Measurements from ENCODE around the gene SYP. TPM values are rescaled to one million over a fixed set of nuclear protein-coding genes. Genes with fewer than 3 reads are reported as not detected.

Gene SYP
- total RNA-seq, 1 donor from 2014 or later = 1.7 TPM

DNA sequence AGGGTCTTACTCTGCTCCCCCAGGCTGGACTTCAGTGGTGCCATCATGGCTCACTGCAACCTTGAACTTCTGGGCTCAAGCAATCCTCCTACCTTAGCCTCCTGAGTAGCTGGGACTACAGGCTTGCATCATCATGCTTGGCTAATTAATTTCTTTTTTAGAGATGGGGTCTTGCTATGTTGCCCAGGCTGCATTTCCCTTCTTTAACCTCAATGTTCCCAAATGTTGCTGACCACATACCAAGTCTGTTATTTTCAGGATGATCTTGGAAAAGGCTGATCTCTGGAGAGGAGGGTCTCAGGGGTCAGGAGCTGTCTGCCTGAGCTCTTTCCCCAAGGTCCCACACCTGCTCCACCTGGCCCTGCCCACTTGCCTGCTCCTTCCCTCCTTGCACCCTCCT lies 20.1 kb upstream of the SYP start:
- DNase-seq = no peak

DNA sequence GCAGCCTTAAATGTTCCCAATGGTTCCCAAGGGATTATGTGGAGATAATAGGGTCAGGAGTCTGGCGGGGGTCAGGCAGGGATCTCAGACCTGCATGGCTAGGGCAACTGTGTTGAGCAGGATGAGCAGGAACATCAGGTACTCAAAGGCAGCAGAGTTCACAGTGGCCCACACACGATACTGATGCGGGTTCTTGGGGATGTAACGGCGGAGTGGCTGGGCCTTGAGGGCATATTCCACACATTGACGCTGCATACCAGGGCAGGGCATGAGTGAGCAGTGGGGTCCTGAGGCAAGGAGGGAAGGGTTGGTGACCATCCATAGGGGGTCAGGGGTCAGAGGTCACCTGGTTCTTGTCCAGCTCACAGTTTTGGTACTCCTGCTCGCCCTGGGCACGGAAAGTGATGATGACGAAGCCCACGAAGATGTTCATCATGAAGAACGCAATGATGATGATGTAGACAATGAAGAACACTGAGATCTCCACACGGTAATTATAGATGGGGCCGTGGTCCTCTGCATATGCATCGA lies 15.1 kb upstream of the SYP start:
- DNase-seq = no peak

DNA sequence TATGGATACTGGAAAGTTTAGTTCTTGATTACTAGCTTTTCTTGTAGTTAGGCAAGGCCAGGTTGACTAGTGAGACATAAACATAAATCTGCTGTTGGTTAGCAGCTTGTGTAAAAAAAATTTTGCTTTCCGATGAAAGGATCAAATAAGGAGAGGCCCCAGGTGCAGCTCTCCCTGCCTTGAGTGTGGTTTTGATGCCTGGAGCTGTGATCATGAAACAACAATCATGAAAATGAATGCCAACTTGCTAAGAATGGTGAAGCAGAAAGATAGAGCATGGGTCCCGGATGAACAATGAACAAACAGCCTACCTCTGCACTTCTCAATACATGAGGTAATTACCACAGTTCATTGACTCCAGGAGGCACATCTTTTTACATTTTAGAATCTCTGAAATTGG lies 14.4 kb upstream of the SYP start:
- no peak for DNase-seq

DNA sequence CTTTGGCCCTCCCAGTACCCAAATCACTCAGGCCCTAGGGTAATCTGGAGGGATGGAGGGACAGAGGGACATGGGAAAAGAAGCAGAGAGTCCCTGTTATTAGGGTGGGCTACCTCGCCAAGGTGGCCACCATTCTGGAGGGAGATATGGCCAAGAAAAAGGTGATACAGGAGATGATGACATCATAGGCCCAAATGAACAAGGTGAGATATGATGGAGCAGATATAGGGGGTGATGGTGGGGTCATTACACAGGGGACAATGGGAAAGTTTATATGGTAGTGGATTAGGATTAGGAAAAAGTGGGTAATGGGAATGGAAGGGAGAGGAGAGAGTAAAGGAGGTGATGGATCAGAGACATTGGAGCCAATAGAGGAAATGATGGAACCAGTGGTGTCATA lies 12.9 kb upstream of the SYP start:
- DNase-seq = no peak

DNA sequence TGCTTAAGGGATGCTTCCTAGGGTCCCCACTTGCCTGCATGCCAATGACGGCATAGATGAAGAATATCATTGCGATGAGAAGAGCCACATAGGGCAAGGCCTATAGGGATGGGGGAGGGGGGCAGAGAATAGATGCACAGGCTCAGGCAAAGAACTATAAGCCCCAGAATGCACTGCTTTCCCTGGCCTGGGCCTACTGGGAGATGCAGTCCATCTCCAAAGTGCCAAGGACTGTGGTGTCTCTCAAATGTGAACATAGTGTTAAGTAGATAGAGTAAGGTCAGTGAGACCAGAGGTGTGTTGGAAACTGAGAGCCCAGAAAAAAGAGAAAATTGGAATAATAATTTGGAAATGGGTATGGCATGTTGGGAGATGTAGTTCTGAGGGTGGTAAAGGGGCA lies 12.2 kb upstream of the SYP start:
- no peak for DNase-seq

DNA sequence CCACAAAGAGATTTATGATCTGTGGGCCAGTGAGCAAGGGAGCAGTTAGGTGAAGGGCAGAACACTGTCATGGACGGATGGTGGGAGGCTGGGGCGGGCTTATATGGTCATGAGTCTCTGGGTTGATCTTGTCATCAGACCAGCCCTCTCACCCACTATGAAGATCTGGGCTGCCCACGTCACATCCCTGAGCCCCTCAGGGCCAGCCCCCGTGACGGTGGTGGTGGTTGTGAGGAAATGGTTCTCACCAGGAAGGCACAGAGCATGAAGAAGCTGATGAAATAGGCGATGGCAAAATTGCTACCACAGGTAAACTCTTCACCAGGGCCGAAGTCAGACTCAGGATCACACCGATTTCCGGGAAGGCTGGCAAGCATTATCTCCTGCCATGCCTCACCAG lies 11.1 kb upstream of the SYP start:
- no peak for DNase-seq

DNA sequence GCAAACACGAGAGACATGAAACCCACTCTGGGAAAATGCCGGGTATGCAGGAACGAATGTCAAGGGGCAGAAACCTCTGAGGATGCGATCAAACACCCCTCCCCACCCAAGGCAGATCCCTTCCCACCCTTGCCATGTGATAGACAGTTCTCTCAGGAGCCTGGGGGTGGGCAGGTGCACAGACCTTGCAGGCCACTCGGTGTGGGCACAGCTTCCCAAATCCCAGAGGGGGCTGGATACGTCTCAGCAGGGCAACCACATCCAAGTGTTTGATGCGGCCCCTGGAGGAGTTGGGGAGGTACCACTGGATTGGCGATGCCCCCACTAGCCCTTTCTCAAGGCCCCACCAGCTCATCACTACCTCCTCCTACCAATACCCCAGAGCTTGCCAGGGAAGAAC lies 10.4 kb upstream of the SYP start:
- DNase-seq = no peak

DNA sequence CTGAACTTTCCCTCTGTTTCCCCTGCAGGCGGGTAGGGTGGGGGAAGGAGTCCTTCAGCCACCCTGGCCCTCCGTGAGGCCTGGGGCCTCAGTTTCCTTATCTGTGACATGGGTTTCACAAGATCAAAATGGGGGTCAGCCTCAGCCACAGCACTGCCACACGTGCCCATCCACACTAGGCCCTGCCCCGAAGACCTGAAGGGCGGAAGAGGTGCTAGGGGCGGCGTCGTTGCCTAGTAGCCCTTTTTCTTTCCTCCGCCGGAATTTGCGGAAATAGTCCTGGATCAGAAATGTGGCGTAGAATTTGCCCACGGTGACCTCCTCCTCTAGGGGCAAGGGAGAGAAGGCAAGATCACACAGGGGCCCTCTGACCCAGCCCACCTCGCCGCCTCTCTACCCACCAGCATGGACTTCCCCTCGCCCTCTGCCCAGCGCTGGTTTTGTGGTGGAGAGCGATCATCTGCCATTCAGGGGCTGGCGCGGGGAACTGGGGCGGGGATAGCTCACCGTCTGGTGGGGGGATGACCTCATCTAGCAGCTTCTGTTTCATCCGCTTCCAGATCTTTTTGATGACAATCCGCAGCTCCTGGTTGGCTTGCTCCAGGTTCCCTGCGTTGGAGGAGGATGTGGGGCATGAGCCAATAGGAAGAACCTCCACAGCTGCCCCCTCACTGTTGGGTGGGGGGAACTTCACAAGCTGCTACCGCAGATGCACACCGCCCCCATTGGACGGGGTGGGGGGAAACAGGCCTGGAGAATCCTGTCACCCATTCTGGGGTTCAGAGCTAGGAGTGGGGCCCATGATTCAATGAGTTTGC lies 9.7 kb upstream of the SYP start:
- no peak for DNase-seq

DNA sequence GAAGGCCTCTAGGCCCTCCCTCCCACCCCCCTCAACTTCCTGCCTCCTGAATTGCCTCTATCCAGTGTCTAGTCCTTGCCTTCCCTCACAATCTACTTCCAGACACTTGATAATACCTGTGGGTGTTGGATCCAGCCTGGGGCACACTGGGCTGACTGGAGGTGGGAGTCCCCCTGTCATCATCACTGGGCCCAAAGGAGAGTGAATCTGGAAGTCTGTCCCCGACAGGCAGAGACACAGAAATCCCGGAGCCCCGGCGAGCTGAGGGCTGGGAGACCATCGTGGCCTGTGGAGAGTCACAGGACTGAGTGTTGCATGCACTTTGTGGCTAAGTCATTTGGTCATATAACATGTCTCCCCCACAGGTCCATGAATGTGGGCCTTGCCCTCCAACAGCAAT lies 8.4 kb upstream of the SYP start:
- DNase-seq = no peak

DNA sequence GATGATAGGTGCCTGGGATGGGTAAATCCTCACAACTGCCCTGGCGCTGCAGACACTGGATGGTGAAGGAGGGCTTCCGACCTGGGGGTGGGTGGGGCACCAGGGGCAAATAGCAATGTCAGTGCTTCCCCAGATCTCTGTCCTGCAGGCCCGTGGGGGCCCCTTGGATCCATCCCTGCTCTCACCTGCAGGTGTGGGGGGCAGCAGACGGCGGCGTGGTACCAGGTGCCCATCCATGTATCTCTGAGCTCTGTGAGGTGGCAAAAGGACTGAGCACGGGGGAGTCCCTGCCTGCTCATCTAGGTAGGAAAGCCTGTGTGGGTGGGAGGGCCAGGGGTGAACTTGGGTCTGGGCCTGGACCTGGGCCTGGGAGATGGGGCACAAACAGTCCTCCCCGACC lies 6.5 kb upstream of the SYP start:
- no peak for DNase-seq

DNA sequence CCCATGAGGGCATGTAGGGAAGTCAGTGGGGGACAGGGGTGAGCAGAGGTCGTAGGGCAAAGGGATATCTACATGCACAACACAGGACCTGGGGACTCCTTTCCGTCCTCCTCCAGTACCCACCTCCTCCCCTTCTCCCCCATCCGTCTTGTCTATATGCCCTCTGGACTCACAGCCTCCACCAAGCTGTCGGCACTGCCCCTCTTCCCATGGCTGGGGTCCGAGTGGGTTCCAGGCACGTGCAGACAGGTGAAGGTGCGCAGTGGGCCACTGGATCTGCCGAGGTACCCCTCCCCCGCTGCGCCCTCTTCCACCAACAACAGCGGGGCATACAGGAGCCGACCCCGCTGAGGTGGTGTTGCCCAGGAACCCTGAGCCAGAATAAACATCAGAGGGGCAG lies 5.5 kb upstream of the SYP start:
- no peak for DNase-seq

DNA sequence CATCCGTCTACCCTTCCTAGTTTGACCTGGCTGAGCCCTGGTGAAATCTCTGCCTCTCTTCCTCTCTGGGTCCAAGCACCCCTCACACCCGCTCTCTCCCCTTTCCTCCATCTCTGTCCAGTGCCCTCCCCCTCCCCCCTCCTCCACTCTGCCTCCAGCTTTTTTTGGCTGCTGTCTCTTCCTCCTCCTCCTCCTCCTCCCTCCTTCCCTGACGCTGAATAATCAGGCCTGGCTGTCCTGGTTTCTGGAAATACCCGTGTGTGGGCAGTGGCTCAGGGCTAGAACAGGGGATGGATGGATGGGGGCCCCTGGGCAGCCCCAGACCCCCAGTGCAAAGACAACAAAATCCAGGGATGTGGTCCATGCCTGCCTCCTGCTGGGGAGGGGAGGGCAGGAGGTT lies 4.7 kb upstream of the SYP start:
- no peak for DNase-seq

DNA sequence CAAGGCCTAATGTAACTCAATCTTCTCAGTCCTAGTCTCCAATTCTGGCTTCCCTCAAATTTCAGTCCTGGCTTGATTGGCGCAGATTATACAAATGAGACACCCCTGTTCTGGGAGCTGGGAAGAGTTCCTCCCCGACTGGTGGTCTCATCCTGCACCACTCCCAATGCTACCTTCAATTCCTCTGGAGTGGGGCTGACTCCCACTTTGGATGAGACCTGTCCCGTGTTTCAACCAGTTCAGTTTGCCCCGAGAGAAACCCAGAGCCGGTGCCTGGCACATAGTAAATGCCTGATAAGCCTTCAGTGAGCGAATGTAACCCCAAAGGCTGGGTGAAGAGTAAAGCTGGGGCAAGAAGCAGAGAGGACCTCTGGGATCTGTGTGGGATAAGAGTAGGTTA lies 4.0 kb upstream of the SYP start:
- DNase-seq = no peak

DNA sequence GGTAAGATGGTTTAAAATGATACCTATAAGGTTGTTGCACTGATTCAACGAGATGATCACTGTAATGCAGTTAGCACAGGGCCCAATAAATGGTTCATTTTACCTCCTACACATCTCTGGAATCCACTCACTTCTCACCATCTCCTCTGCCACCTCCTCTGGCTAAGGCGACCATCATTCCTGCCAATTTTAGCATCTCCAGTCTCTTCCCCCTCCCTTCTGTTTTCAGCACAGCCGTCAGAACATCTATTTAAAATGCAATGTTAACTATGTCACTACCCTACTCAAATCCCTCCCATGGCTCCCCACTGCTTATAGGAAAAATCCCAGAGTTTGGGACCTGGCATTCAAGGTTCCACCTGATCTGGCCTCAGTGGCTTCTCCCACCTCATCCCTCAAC lies 3.5 kb upstream of the SYP start:
- DNase-seq = no peak

DNA sequence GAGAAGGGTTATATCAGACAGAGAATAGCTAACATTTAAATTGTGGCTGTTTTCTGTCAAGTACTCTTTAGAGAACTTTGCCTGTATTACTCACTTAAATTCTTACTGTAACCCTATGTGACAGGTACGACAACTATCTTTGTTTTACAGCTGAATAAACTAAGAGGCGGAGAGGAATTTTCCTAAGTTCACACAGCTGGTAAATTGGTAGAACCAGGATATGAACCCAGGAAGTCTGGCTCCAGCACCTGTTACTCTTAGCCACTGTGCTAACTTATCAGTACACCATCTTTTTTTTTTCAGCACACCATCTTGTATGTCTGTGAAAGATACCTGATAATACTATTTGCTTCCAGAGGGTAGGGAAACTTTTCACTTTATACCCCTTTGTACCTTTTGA lies 2.0 kb upstream of the SYP start:
- no peak for DNase-seq

DNA sequence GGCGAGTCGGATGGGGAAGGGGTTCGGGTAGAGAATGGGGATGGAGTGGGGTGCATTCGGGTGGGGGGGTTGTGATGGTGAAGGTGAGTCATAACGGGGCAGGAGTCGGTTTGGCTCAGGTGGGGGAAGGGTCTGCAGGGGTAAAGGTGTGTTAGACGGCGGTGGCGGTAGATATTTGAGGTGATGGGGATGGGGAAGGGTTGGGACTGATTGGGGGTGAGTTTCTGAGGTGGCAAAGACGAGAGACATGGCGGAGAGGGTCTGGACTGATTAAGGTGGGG lies 738 bp downstream of the SYP start:
- DNase-seq = no peak

DNA sequence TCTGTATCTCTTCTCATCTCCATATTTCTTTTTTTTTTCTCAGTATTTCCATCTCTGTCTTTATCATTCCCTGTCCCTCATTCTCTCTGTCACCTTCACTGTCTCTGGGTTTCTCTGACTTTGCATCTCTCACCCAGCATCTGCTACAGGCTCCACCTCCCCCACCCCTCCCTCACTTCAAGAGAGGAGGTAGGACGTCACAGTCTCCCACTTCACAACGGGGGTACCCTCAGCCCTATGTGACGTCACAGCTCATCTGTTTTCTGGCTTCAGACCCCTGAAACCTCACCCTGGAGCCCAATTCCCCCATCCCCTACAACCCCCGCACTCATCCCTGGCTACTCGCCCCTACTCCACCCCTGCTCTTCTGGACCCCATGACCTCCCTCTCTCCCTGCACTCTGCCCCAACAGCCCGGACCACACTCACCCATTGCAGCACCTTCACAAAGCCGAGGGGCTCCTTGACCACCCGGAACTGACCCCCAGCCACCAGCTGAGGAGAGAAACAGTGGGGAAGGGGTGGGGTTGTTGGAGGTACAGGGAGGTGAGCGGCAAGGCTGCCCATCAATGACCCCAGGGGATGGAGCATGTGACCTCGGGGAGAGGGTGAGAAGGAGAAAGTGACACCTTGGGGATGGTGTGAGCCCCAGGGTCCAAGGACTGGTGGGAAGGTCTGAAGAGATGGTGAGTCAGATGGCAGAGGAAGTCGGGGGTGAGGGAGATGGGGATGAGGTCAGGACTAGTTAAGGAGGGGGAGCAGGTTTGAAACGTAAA lies 1.3 kb downstream of the SYP start:
- DNase-seq = no peak

DNA sequence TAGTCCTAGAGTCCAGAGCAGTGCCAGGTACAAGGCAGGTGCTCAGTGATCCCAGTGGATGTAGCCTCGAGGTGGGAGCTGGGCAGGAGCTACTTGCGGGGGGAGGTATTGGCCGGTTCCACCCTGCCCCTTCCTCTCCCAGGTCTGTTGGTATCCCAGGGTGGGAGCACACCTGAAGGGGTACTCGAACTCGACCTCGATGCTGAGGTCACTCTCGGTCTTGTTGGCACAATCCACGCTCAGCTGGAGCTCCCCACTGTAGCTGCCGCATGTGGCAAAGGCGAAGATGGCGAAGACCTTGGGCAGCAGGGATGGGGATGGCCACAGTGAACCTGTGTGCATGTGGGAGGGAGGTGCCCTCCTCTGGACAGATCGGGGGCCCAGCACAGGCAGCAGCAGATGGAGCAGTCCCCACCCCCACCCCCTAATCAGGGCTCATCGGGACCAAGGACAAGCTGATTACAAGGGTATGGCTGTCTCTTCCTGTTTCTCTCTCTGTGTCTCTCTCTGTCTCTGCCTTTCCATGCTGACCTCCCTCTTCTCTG lies 2.4 kb downstream of the SYP start:
- DNase-seq = no peak

DNA sequence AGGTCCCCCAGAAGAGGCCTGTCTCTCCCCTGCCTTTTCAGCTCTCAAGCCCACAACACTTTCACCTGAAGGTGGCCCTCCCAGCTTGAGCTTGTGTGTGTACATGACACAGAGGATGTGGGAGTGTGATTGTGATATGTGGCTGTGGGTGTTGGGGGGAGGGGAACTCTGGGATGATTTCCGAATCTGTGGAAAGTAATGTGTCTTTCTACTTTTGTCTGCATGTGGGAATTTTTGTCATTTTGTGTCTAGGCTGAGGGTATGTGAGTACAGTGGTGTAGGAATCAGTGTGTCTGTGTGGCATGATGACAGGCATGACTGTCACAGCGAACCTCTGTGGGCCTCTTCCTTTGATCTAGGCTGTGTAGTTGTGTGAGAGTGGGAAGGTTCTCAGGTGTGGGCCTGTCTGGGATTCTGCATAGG lies 6.4 kb downstream of the SYP start:
- no peak for DNase-seq

DNA sequence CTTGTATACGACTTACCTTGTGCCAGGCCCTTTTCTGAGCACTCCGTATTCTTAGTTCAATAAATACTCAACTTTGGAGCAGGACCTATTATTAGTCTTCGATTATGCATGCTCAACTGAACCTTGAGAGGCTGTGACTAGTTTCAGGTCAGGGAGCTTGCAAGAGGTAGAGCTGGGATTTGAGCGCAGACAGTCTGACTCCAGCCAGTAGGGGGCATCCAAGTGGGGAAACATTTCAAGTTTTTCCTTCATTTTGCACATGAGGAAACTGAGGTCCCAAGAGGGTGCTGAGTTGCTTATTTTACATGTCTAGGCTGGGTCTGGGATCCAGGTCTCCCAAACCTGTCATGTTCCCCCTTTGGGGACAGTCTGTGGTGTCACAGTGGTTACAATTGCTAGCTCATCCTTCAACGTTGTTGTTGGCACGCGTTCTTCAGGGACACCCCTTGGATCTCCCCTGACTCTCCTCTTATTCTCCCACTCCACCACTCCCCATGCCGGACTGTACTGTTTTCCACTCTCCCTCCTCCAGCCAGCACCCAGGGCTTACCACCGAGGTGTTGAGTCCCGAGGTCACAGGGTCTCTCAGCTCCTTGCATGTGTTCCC lies 7.2 kb downstream of the SYP start:
- DNase-seq = no peak

DNA sequence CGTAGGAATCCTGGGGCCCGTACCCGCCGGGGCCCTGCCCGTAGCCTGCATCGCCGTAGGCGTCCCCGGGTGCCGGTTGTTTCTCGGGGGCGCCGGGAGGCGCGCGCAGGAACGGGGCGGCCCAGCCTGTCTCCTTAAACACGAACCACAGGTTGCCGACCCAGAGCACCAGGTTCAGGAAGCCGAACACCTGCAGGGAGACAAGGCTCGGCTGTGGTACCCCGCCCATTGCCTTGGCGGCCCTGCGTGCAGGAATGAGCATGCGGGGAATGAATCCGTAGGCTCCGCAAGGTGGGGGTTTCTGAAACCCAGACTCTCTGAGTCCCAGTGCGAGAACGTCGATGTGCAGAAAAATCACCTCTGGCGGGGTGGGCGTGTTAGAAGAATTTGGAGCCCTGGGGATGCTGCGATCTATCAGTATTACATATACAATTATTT lies 8.4 kb downstream of the SYP start:
- no peak for DNase-seq

DNA sequence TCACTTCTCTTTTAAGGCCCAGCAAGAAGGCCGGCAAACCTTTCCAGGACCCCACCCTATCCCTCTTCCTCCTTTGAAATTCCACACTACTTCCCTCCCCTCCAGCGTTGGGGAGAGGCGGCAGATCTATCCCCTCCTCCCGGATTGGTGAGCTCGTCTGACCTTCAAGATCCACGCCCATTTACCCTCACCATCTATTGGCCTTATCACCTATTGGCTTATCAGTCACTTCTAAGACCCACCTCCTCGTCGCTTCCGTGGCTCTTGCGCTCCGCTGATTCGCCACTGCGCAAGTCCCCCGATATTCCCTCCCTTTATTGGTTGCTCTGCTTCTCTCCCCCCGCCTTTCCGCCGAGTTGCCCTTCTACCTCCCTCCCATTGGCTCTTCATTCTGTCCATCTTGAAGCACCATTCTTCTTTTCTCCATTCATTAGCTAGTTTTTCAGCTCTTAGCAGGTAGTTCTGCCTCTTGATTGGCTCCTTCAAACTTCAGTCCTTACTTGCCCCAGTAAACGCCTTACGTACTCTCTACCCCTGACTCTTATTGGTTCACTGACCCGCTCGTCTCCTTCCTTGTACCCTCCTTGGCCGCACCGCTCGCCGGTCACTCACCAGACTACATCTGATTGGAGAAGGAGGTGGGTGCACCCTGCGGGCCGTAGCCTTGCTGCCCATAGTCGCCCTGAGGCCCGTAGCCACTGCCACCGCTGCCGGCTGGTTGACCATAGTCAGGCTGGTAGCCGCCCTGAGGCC lies 9.0 kb downstream of the SYP start:
- peak; percentile 98 for DNase-seq

Measured in skin of body (tissue), 2 donors.